WERI-Rb-1 (cell line): Measurements from ENCODE around the gene STK4.

Source experiments
- DNase-seq: peaks from one replicate; pipeline ENCODE4 v3.0.0-alpha.2; 2020
- H3K27ac ChIP-seq: fragments of 250-450 bp; sonication (Bioruptor Pico); 2 replicates; pipeline ENCODE4 v1.5.1; 2020; ENCODE audit warnings: mild to moderate bottlenecking, moderate library complexity
- H3K27me3 ChIP-seq: fragments of 250-450 bp; sonication (Bioruptor Pico); 2 replicates; pipeline ENCODE4 v1.5.1; 2021; ENCODE audit warnings: mild to moderate bottlenecking, low read depth, moderate library complexity; ENCODE audit not compliant: insufficient read depth, severe bottlenecking
- H3K36me3 ChIP-seq: fragments of 250-450 bp; sonication (Bioruptor Pico); 2 replicates; pipeline ENCODE4 v1.5.1; 2020; ENCODE audit warnings: mild to moderate bottlenecking, moderate library complexity
- H3K4me3 ChIP-seq: 2 replicates; pipeline ENCODE4 v1.5.1; 2011; ENCODE audit warnings: low read depth, mild to moderate bottlenecking, control low read depth, low read length
- H3K9me3 ChIP-seq: fragments of 250-450 bp; sonication (Bioruptor Pico); 2 replicates; pipeline ENCODE4 v1.5.1; 2021; ENCODE audit warnings: mild to moderate bottlenecking, moderate library complexity; ENCODE audit not compliant: severe bottlenecking
- CTCF ChIP-seq: IDR thresholded peaks from 2 replicates; pipeline ENCODE4 v1.5.1; 2011; ENCODE audit warnings: low read depth, mild to moderate bottlenecking, control low read depth, inconsistent platforms, low read length

The STK4 gene

GRCh38 chr20:44965651-44966029 lies 672 bp upstream of the STK4 start:
- Histone ChIP-seq H3K36me3 (no peaks in the 10 kb centered on the region), H3K27me3 (no peaks in the 10 kb centered on the region), H3K4me3 (peak overlapping the region; percentile 90), H3K27ac (peak overlapping the region; percentile 45), H3K9me3 (no peaks in the 10 kb centered on the region)
- no peak for DNase-seq
- no peak for TF ChIP-seq CTCF

- Histone ChIP-seq H3K4me3 (peak overlapping the region; percentile 90), H3K27me3 (no peaks in the 10 kb centered on the region), H3K36me3 (peaks cover 5% of the 10 kb centered on the region; the same call in 1 of the 2 replicates), H3K9me3 (no peaks in the 10 kb centered on the region), H3K27ac (no peak overlapping the region)
- TF ChIP-seq CTCF = no peak
- DNase-seq = no peak
Measured at GRCh38 chr20:44967207-44967807, 995 bp downstream of the STK4 start.

GRCh38 chr20:44969300-44969894 lies 3.1 kb downstream of the STK4 start:
- no peak for DNase-seq
- peaks cover 21% of the 10 kb centered on the region for H3K36me3 ChIP-seq
- no peak for TF ChIP-seq CTCF
- no peak overlapping the region for H3K27ac ChIP-seq
- H3K9me3 ChIP-seq = no peaks in the 10 kb centered on the region
- no peaks in the 10 kb centered on the region for H3K27me3 ChIP-seq
- H3K4me3 ChIP-seq = no peak overlapping the region

GRCh38 chr20:44970243-44970757 lies 4.0 kb downstream of the STK4 start:
- Histone ChIP-seq H3K9me3 (no peaks in the 10 kb centered on the region), H3K27ac (no peak overlapping the region), H3K27me3 (no peaks in the 10 kb centered on the region), H3K36me3 (peaks cover 30% of the 10 kb centered on the region), H3K4me3 (no peak overlapping the region)
- no peak for DNase-seq
- no peak for TF ChIP-seq CTCF

- H3K9me3 ChIP-seq = no peaks in the 10 kb centered on the region
- no peak for TF ChIP-seq CTCF
- no peaks in the 10 kb centered on the region for H3K27me3 ChIP-seq
- peaks cover 35% of the 10 kb centered on the region for H3K36me3 ChIP-seq
- H3K27ac ChIP-seq = no peak overlapping the region
- H3K4me3 ChIP-seq = no peak overlapping the region
- no peak for DNase-seq
Measured at GRCh38 chr20:44973053-44973452, 6.7 kb downstream of the STK4 start.

GRCh38 chr20:44976698-44977097 lies 10.4 kb downstream of the STK4 start:
- H3K4me3 ChIP-seq = no peak overlapping the region
- H3K27me3 ChIP-seq = no peaks in the 10 kb centered on the region
- H3K36me3 ChIP-seq = peaks cover 51% of the 10 kb centered on the region
- DNase-seq = no peak
- H3K27ac ChIP-seq = no peak overlapping the region
- no peaks in the 10 kb centered on the region for H3K9me3 ChIP-seq
- TF ChIP-seq CTCF = no peak
